ENCODE results near the gene FAM72B. TPM values are rescaled to one million over a fixed set of nuclear protein-coding genes. Genes with fewer than 3 reads are reported as not detected.
A peak's percentile ranks its signal among the peaks of the same experiment; 100 is the strongest.
"Not testable (repeated sequence)": the region's sequence is repeated elsewhere in the genome, so short reads cannot be mapped to it uniquely, and the experiment has no call there.

The FAM72B gene
- total RNA-seq, 2 experiments from 2014 or later: 52.3 to 54.7 TPM

GRCh38 chr1:121156958-121157603 lies 27.1 kb downstream of the FAM72B start:
- H3K4me3 Mint-ChIP-seq; H3K36me3 Mint-ChIP-seq (ENCODE audit: low read depth); H3K9me3 Mint-ChIP-seq; H3K27me3 Mint-ChIP-seq (ENCODE audit: low read depth); H3K4me1 Mint-ChIP-seq (ENCODE audit: low read depth); intact Hi-C loops (cut with micrococcal nuclease); DNase-seq; CTCF ChIA-PET; H3K27ac Mint-ChIP-seq: not testable (repeated sequence)

- intact Hi-C loops (cut with micrococcal nuclease); H3K4me1 Mint-ChIP-seq (ENCODE audit: low read depth); H3K27me3 Mint-ChIP-seq (ENCODE audit: low read depth); CTCF ChIA-PET; H3K36me3 Mint-ChIP-seq (ENCODE audit: low read depth); H3K27ac Mint-ChIP-seq; DNase-seq; H3K9me3 Mint-ChIP-seq; H3K4me3 Mint-ChIP-seq: not testable (repeated sequence)
Measured at GRCh38 chr1:121155671-121156358, 28.3 kb downstream of the FAM72B start.

GRCh38 chr1:121154811-121155210 lies 29.3 kb downstream of the FAM72B start:
- H3K27ac Mint-ChIP-seq; intact Hi-C loops (cut with micrococcal nuclease); H3K9me3 Mint-ChIP-seq; H3K4me1 Mint-ChIP-seq (ENCODE audit: low read depth); DNase-seq; H3K27me3 Mint-ChIP-seq (ENCODE audit: low read depth); CTCF ChIA-PET; H3K4me3 Mint-ChIP-seq; H3K36me3 Mint-ChIP-seq (ENCODE audit: low read depth): not testable (repeated sequence)

- H3K27me3 Mint-ChIP-seq (ENCODE audit: low read depth); intact Hi-C loops (cut with micrococcal nuclease); DNase-seq; H3K4me1 Mint-ChIP-seq (ENCODE audit: low read depth); H3K27ac Mint-ChIP-seq; H3K36me3 Mint-ChIP-seq (ENCODE audit: low read depth); H3K9me3 Mint-ChIP-seq; H3K4me3 Mint-ChIP-seq; CTCF ChIA-PET: not testable (repeated sequence)
Measured at GRCh38 chr1:121152788-121153187, 31.4 kb downstream of the FAM72B start.

- H3K4me3 Mint-ChIP-seq; H3K36me3 Mint-ChIP-seq (ENCODE audit: low read depth); H3K4me1 Mint-ChIP-seq (ENCODE audit: low read depth); CTCF ChIA-PET; DNase-seq; H3K27ac Mint-ChIP-seq; H3K27me3 Mint-ChIP-seq (ENCODE audit: low read depth); intact Hi-C loops (cut with micrococcal nuclease); H3K9me3 Mint-ChIP-seq: not testable (repeated sequence)
Measured at GRCh38 chr1:121151294-121151693, 32.8 kb downstream of the FAM72B start.

GRCh38 chr1:121148489-121149190 lies 35.5 kb downstream of the FAM72B start:
- H3K4me3 Mint-ChIP-seq; H3K27ac Mint-ChIP-seq; H3K36me3 Mint-ChIP-seq (ENCODE audit: low read depth); H3K4me1 Mint-ChIP-seq (ENCODE audit: low read depth); H3K27me3 Mint-ChIP-seq (ENCODE audit: low read depth); intact Hi-C loops (cut with micrococcal nuclease); CTCF ChIA-PET; DNase-seq; H3K9me3 Mint-ChIP-seq: not testable (repeated sequence)

GRCh38 chr1:121140393-121140792 lies 43.7 kb downstream of the FAM72B start:
- H3K4me1 Mint-ChIP-seq (ENCODE audit: low read depth); H3K27ac Mint-ChIP-seq; DNase-seq; H3K4me3 Mint-ChIP-seq; H3K36me3 Mint-ChIP-seq (ENCODE audit: low read depth); CTCF ChIA-PET; H3K9me3 Mint-ChIP-seq; intact Hi-C loops (cut with micrococcal nuclease); H3K27me3 Mint-ChIP-seq (ENCODE audit: low read depth): not testable (repeated sequence)

GRCh38 chr1:121131494-121131893 lies 52.6 kb downstream of the FAM72B start:
- CTCF ChIA-PET; H3K4me3 Mint-ChIP-seq; H3K4me1 Mint-ChIP-seq (ENCODE audit: low read depth); H3K36me3 Mint-ChIP-seq (ENCODE audit: low read depth); DNase-seq; intact Hi-C loops (cut with micrococcal nuclease); H3K9me3 Mint-ChIP-seq; H3K27ac Mint-ChIP-seq; H3K27me3 Mint-ChIP-seq (ENCODE audit: low read depth): not testable (repeated sequence)

- H3K36me3 Mint-ChIP-seq (ENCODE audit: low read depth); H3K27ac Mint-ChIP-seq; intact Hi-C loops (cut with micrococcal nuclease); H3K27me3 Mint-ChIP-seq (ENCODE audit: low read depth); CTCF ChIA-PET; H3K4me1 Mint-ChIP-seq (ENCODE audit: low read depth); DNase-seq; H3K9me3 Mint-ChIP-seq: not testable (repeated sequence)
- peak overlapping the region; percentile 50 for H3K4me3 Mint-ChIP-seq
Measured at GRCh38 chr1:121118480-121118824, 65.7 kb downstream of the FAM72B start.

Other genes starting within 250 kb of the FAM72B start
- 10 to 100 TPM; 16.4 to 18.5 TPM for gene SRGAP2C, start 635 bp upstream of the FAM72B start, total RNA-seq

Data from activated naive CD4-positive, alpha-beta T cell treated with anti-CD3 and anti-CD28 coated beads for 36 hours (primary cell).